Endothelial cell of umbilical vein (primary cell): Measurements from ENCODE around the gene ABCC1. TPM values are rescaled to one million over a fixed set of nuclear protein-coding genes. Genes with fewer than 3 reads are reported as not detected.

Experiments used
- BruUV-seq: library from RNA; stranded (reverse); fragments of 400-500 nt; replicated peaks from 2 replicates; lab custom pipeline; 2021; lab: Mats Ljungman, UMichigan
- CTCF ChIA-PET: fragments of 300-600, 350-600 bp; sonication (Branson Sonifier 250); formaldehyde crosslinking; loops from one replicate; lab custom pipeline; 2021; ENCODE audit warnings: antibody characterized with exemption, inconsistent platforms; lab: Charles Lee
- POLR2A ChIA-PET: fragments of 300-600, 350-600 bp; sonication (Branson Sonifier 250); formaldehyde crosslinking; loops from one replicate; lab custom pipeline; 2021; ENCODE audit warnings: antibody characterized with exemption, inconsistent platforms; lab: Charles Lee
- DNase-seq: peaks from one replicate; pipeline ENCODE4 v3.0.0-alpha.2; 2011; ENCODE audit warnings: low read depth, low spot score
- FAIRE-seq: peaks from 2 replicates; lab custom pipeline; 2011; peaks lifted over from hg19 to GRCh38; lab: Jason Lieb, UNC
- H2AFZ ChIP-seq: 2 replicates; pipeline ENCODE4 v1.6.0; 2012; ENCODE audit warnings: low read depth, low read length, control low read depth, inconsistent platforms
- H3K27ac ChIP-seq: 2 replicates; pipeline ENCODE4 v1.5.1; 2011; ENCODE audit warnings: low read depth, mild to moderate bottlenecking, control low read depth, low read length, moderate library complexity; ENCODE audit not compliant: insufficient read depth
- H3K27me3 ChIP-seq, 2 experiments: 2 replicates each; pipeline versions ENCODE4 v1.6.0 to v1.6.1; 2011; ENCODE audit warnings: low read length in 2 of 2, mixed read lengths in 1 of 2; ENCODE audit not compliant: control insufficient read depth in 2 of 2, insufficient read depth in 2 of 2
- H3K36me3 ChIP-seq, 2 experiments: 2 replicates in 1 of 2; 3 replicates in 1 of 2; pipeline ENCODE4 v1.5.1; 2011; ENCODE audit warnings: low read length in 2 of 2, mild to moderate bottlenecking in 1 of 2, moderate library complexity in 1 of 2; ENCODE audit not compliant: control insufficient read depth in 2 of 2, insufficient read depth in 2 of 2; ENCODE audit errors: extremely low read depth in 1 of 2
- H3K4me1 ChIP-seq: 3 replicates; pipeline ENCODE4 v1.5.1; 2011; ENCODE audit warnings: mild to moderate bottlenecking, low read length; ENCODE audit not compliant: control insufficient read depth, insufficient read depth; ENCODE audit errors: extremely low read depth
- H3K4me2 ChIP-seq: 2 replicates; pipeline ENCODE4 v1.6.1; 2011; ENCODE audit warnings: low read length, control low read depth, mixed read lengths; ENCODE audit not compliant: insufficient read depth
- H3K4me3 ChIP-seq, 3 experiments: fragments of 200-600 bp in 1 of 3; sonication (generic), shearing (Covaris generic) in 1 of 3; replicated peaks in 1 of 3; 2 replicates each; pipeline ENCODE4 v1.5.1; 2011 to 2016; ENCODE audit warnings: control low read depth in 3 of 3, low read length in 3 of 3, mild to moderate bottlenecking in 2 of 3, inconsistent platforms in 1 of 3, low read depth in 1 of 3, moderate library complexity in 1 of 3; ENCODE audit not compliant: insufficient read depth in 1 of 3
- H3K79me2 ChIP-seq: 2 replicates; pipeline ENCODE4 v1.6.0; 2012; ENCODE audit warnings: low read length, inconsistent platforms; ENCODE audit not compliant: control insufficient read depth, insufficient read depth
- H3K9ac ChIP-seq: replicated peaks from 2 replicates; pipeline ENCODE3; 2011; ENCODE audit warnings: low read length, control low read depth; ENCODE audit not compliant: insufficient read depth; ENCODE audit errors: extremely low read depth
- H3K9me1 ChIP-seq: replicated peaks from 3 replicates; pipeline ENCODE4 v1.6.0; 2011; ENCODE audit warnings: mild to moderate bottlenecking, low read length; ENCODE audit not compliant: control insufficient read depth, insufficient read depth; ENCODE audit errors: extremely low read depth
- H3K9me3 ChIP-seq: replicated peaks from 2 replicates; pipeline ENCODE4 v1.5.1; 2012; ENCODE audit warnings: low read length, inconsistent platforms; ENCODE audit not compliant: control insufficient read depth, insufficient read depth
- H4K20me1 ChIP-seq: replicated peaks from 2 replicates; pipeline ENCODE3; 2011; ENCODE audit warnings: mild to moderate bottlenecking, low read length; ENCODE audit not compliant: control insufficient read depth, insufficient read depth; ENCODE audit errors: extremely low read depth
- EZH2 ChIP-seq: IDR thresholded peaks from 2 replicates; pipeline ENCODE4 v1.6.1; 2012; ENCODE audit warnings: borderline replicate concordance, low read depth, mild to moderate bottlenecking, moderate library complexity, low read length, inconsistent platforms; ENCODE audit not compliant: severe bottlenecking
- FOS ChIP-seq: IDR thresholded peaks from 2 replicates; pipeline ENCODE4 v1.6.1; 2011; ENCODE audit warnings: mild to moderate bottlenecking, low read length, moderate library complexity, borderline replicate concordance; ENCODE audit not compliant: insufficient read depth
- GATA2 ChIP-seq: IDR thresholded peaks from 2 replicates; pipeline ENCODE4 v1.7.0; 2011; ENCODE audit warnings: low read depth, mild to moderate bottlenecking, moderate library complexity, mixed read lengths, low read length; ENCODE audit not compliant: insufficient read length, insufficient read depth
- JUN ChIP-seq: IDR thresholded peaks from 2 replicates; pipeline ENCODE4 v1.6.1; 2011; ENCODE audit warnings: borderline replicate concordance, low read depth; ENCODE audit not compliant: insufficient read length, insufficient read depth
- MYC ChIP-seq: IDR thresholded peaks from one replicate; pipeline ENCODE4 v1.6.1; 2011; ENCODE audit warnings: mild to moderate bottlenecking, low read depth, low read length
- POLR2A ChIP-seq: IDR thresholded peaks from 2 replicates; pipeline ENCODE4 v1.6.1; 2012; ENCODE audit warnings: low read depth, mild to moderate bottlenecking, control low read depth, low read length
- POLR2AphosphoS5 ChIP-seq: IDR thresholded peaks from 2 replicates; pipeline ENCODE4 v1.6.1; 2012; ENCODE audit warnings: low read depth, mild to moderate bottlenecking, control low read depth, low read length, moderate library complexity; ENCODE audit not compliant: insufficient read depth
- dilution Hi-C: fragments of 300-500 bp; cut with MboI; formaldehyde crosslinking; loops from one replicate; pipeline ENCODE4 v1.15.0; 2019; ENCODE audit warnings: low sequenced_read_pairs; ENCODE audit not compliant: extremely low pct_ligation_motif_present
- intact Hi-C: fragments of 100-400 bp; cut with micrococcal nuclease; formaldehyde crosslinking; loops from one replicate; pipeline ENCODE4 v1.10.0; 2022
- polyA plus RNA-seq, 4 experiments: library from polyadenylated mRNA; depleted of rRNA in 3 of 4; stranded (reverse) in 3 of 4; unstranded in 1 of 4; fragments of >200 nt; gene quantifications; 2 replicates each; pipeline versions ENCODE4 v1.2.1 to v1.2.3, GENCODE V29; 2011 to 2012; ENCODE audit warnings: missing spikeins in 1 of 4
- total RNA-seq: library from RNA; stranded (reverse); gene quantifications from 2 replicates; pipeline ENCODE4 v1.2.3, GENCODE V29; 2021
- TF ChIP-seq, protein P1 (sequence below): IDR thresholded peaks from 2 replicates; pipeline ENCODE4 v1.6.1; 2011; ENCODE audit not compliant: insufficient read depth, insufficient read length
- TF ChIP-seq, protein P2 (sequence below), 2 donors: IDR thresholded peaks; 1 replicate in 1 of 2; 2 replicates in 1 of 2; pipeline ENCODE4 v1.5.1; 2011; ENCODE audit warnings: low read length in 2 of 2, mild to moderate bottlenecking in 2 of 2, moderate library complexity in 2 of 2, control low read depth in 1 of 2, inconsistent platforms in 1 of 2, low read depth in 1 of 2; ENCODE audit not compliant: insufficient read depth in 1 of 2; ENCODE audit errors: extremely low read depth in 1 of 2

The ABCC1 gene
- total and polyA plus RNA-seq, 2 donors (not counting 3 experiments of a cell fraction or from before 2014, with no cell fraction given) = 46.1 to 89.2 TPM

DNA sequence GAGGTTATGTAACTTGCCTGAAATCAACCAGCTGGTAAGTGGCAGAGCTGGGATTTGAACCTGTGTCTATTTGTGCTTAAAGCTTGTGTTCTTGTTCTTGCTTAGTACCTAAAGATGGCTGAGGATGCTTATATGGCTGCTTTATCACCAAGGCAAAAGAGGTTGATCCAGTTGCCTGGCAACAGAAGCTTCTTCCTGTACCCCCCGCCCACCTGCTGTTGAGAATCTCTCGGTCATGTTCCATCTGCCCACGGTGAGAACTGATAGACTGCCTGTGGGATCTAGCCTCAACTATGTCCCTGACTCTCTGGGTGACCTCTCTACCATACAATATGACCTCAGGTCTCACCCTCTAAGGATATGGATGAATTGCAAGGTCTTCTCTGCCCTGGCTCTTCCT, 213.2 kb downstream of the ABCC1 start:
- no peaks in the 10 kb centered on the region for H4K20me1 ChIP-seq
- no peaks in the 10 kb centered on the region for H3K79me2 ChIP-seq
- H3K4me2 ChIP-seq = no peak overlapping the region
- H3K4me3 ChIP-seq = no peak overlapping the region
- H3K36me3 ChIP-seq = no peaks in the 10 kb centered on the region
- DNase-seq (no peak), FAIRE-seq (no peak)
- no peak overlapping the region for H3K27ac ChIP-seq
- ChIA-PET CTCF (no interaction called here), POLR2A (no interaction called here)
- peaks cover 0 to 1% of the 10 kb centered on the region in 2 experiments for H3K27me3 ChIP-seq
- no peak overlapping the region for H2AFZ ChIP-seq
- H3K9me3 ChIP-seq = no peaks in the 10 kb centered on the region
- dilution Hi-C loops = no loop called here
- H3K9me1 ChIP-seq = no peaks in the 10 kb centered on the region
- H3K9ac ChIP-seq = no peak overlapping the region
- H3K4me1 ChIP-seq = no peaks in the 10 kb centered on the region
- TF ChIP-seq, protein P1, sequence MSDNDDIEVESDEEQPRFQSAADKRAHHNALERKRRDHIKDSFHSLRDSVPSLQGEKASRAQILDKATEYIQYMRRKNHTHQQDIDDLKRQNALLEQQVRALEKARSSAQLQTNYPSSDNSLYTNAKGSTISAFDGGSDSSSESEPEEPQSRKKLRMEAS = no peak
- TF ChIP-seq, protein P2, sequence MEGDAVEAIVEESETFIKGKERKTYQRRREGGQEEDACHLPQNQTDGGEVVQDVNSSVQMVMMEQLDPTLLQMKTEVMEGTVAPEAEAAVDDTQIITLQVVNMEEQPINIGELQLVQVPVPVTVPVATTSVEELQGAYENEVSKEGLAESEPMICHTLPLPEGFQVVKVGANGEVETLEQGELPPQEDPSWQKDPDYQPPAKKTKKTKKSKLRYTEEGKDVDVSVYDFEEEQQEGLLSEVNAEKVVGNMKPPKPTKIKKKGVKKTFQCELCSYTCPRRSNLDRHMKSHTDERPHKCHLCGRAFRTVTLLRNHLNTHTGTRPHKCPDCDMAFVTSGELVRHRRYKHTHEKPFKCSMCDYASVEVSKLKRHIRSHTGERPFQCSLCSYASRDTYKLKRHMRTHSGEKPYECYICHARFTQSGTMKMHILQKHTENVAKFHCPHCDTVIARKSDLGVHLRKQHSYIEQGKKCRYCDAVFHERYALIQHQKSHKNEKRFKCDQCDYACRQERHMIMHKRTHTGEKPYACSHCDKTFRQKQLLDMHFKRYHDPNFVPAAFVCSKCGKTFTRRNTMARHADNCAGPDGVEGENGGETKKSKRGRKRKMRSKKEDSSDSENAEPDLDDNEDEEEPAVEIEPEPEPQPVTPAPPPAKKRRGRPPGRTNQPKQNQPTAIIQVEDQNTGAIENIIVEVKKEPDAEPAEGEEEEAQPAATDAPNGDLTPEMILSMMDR (IDR thresholded peaks at IDR 0.05; ENCODE audit: extremely low read depth in 1 of 2, insufficient read depth in 1 of 2, low read depth in 1 of 2, low read length in 2 of 2) = no peak
- no peak for TF ChIP-seq EZH2
- TF ChIP-seq FOS = no peak
- no peak for TF ChIP-seq POLR2AphosphoS5
- no peak for TF ChIP-seq POLR2A
- no peak for TF ChIP-seq JUN
- no peak for TF ChIP-seq GATA2
- TF ChIP-seq MYC = no peak
- intact Hi-C loops = no loop called here
- no TSS peak for BruUV-seq
